ENCODE measurements around the gene SLC35F1. TPM values are rescaled to one million over a fixed set of nuclear protein-coding genes. Genes with fewer than 3 reads are reported as not detected.

The SLC35F1 gene
- polyA plus RNA-seq, 1 donor (not counting 4 experiments of a cell fraction or from before 2014, with no cell fraction given), result not detected

- Histone ChIP-seq H3K4me2 (ENCODE audit: control insufficient read depth, extremely low read depth, insufficient read depth, low read depth, low read length) (no peak overlapping the region), H3K4me3 (ENCODE audit: control insufficient read depth in 2 of 3, extremely low read depth in 1 of 3, insufficient read depth in 2 of 3, low read depth in 1 of 3, low read length in 3 of 3) (no peak overlapping the region), H3K79me2 (ENCODE audit: control insufficient read depth, insufficient read depth, low read length) (no peaks in the 10 kb centered on the region), H3K9me3 (ENCODE audit: control insufficient read depth, low read depth, low read length) (no peaks in the 10 kb centered on the region), H2AFZ (ENCODE audit: control insufficient read depth, low read length) (no peak overlapping the region), H4K20me1 (ENCODE audit: control insufficient read depth, extremely low read depth, insufficient read depth, low read length) (no peaks in the 10 kb centered on the region), H3K27ac (ENCODE audit: control insufficient read depth, insufficient read depth, low read length) (no peak overlapping the region), H3K9me1 (ENCODE audit: control insufficient read depth, extremely low read depth, insufficient read depth, low read length) (no peaks in the 10 kb centered on the region), H3K36me3 (ENCODE audit: control insufficient read depth in 2 of 2, extremely low read depth in 1 of 2, insufficient read depth in 2 of 2, low read length in 2 of 2) (no peaks in the 10 kb centered on the region), H3K4me1 (ENCODE audit: control insufficient read depth, extremely low read depth, insufficient read depth, low read length) (no peaks in the 10 kb centered on the region), H3K9ac (ENCODE audit: control insufficient read depth, extremely low read depth, insufficient read depth, low read length) (no peak overlapping the region), H3K27me3 (ENCODE audit: control insufficient read depth, extremely low read depth, insufficient read depth, low read length) (no peaks in the 10 kb centered on the region)
- TF ChIP-seq EZH2 (IDR thresholded peaks at IDR 0.05; ENCODE audit: low read length) (no peak), CTCF (optimal IDR thresholded peaks at IDR 0.05 in 1 of 3, IDR thresholded peaks at IDR 0.05 in 1 of 3, conservative IDR thresholded peaks at IDR 0.05 in 1 of 3; ENCODE audit: extremely low read depth in 1 of 3, insufficient read depth in 2 of 3, low read length in 3 of 3) (no peak)
- FAIRE-seq (no peak), DNase-seq (ENCODE audit: low read depth, low spot score) (no peak)
- dilution Hi-C loops (cut with MboI; ENCODE audit: extremely low pct_ligation_motif_present, low sequenced_read_pairs), result no loop called here
Observed at GRCh38 chr6:118122161-118122725, 215.2 kb downstream of the SLC35F1 start.

GRCh38 chr6:118122801-118123200 lies 215.7 kb downstream of the SLC35F1 start:
- H3K9ac ChIP-seq (ENCODE audit: control insufficient read depth, extremely low read depth, insufficient read depth, low read length), result no peak overlapping the region
- H3K9me1 ChIP-seq (ENCODE audit: control insufficient read depth, extremely low read depth, insufficient read depth, low read length), result no peaks in the 10 kb centered on the region
- no peak for FAIRE-seq
- no peaks in the 10 kb centered on the region for H4K20me1 ChIP-seq (ENCODE audit: control insufficient read depth, extremely low read depth, insufficient read depth, low read length)
- DNase-seq (ENCODE audit: low read depth, low spot score), result no peak
- H3K79me2 ChIP-seq (ENCODE audit: control insufficient read depth, insufficient read depth, low read length), result no peaks in the 10 kb centered on the region
- H3K36me3 ChIP-seq (ENCODE audit: control insufficient read depth in 2 of 2, extremely low read depth in 1 of 2, insufficient read depth in 2 of 2, low read length in 2 of 2), result no peaks in the 10 kb centered on the region
- H3K4me2 ChIP-seq (ENCODE audit: control insufficient read depth, extremely low read depth, insufficient read depth, low read depth, low read length), result no peak overlapping the region
- TF ChIP-seq EZH2 (IDR thresholded peaks at IDR 0.05; ENCODE audit: low read length), result no peak
- TF ChIP-seq CTCF (optimal IDR thresholded peaks at IDR 0.05 in 1 of 3, IDR thresholded peaks at IDR 0.05 in 1 of 3, conservative IDR thresholded peaks at IDR 0.05 in 1 of 3; ENCODE audit: extremely low read depth in 1 of 3, insufficient read depth in 2 of 3, low read length in 3 of 3), result no peak
- dilution Hi-C loops (cut with MboI; ENCODE audit: extremely low pct_ligation_motif_present, low sequenced_read_pairs), result no loop called here
- no peak overlapping the region for H2AFZ ChIP-seq (ENCODE audit: control insufficient read depth, low read length)
- no peaks in the 10 kb centered on the region for H3K4me1 ChIP-seq (ENCODE audit: control insufficient read depth, extremely low read depth, insufficient read depth, low read length)
- H3K4me3 ChIP-seq (ENCODE audit: control insufficient read depth in 2 of 3, extremely low read depth in 1 of 3, insufficient read depth in 2 of 3, low read depth in 1 of 3, low read length in 3 of 3), result no peak overlapping the region
- no peak overlapping the region for H3K27ac ChIP-seq (ENCODE audit: control insufficient read depth, insufficient read depth, low read length)
- H3K9me3 ChIP-seq (ENCODE audit: control insufficient read depth, low read depth, low read length), result no peaks in the 10 kb centered on the region
- H3K27me3 ChIP-seq (ENCODE audit: control insufficient read depth, extremely low read depth, insufficient read depth, low read length), result no peaks in the 10 kb centered on the region
